Activated effector memory CD4-positive, alpha-beta T cell treated with Interleukin-2 at 50 U/mL for 16 hours (primary cell): ENCODE results near the gene WIZ.
"Not testable (repeated sequence)": the region's sequence is repeated elsewhere in the genome, so short reads cannot be mapped to it uniquely, and the experiment has no call there.

ENCODE experiments used
- DNase-seq: peaks from one replicate; pipeline ENCODE4 v3.0.0-alpha.2; 2020

Gene WIZ

GRCh38 chr19:15449620-15450527 lies at the start of gene WIZ:
Gene WIZ, minus strand, starts transcription at chr19:15449956. Its CDS starts 1,649 bp downstream, at chr19:15448307.
- peak; percentile 80 for DNase-seq

GRCh38 chr19:15498910-15499309 lies 49.2 kb upstream of the WIZ start:
- no peak for DNase-seq

- DNase-seq: no peak
Measured at GRCh38 chr19:15498156-15498858, 48.6 kb upstream of the WIZ start.

- no peak for DNase-seq
Measured at GRCh38 chr19:15495151-15495550, 45.4 kb upstream of the WIZ start.

DNA sequence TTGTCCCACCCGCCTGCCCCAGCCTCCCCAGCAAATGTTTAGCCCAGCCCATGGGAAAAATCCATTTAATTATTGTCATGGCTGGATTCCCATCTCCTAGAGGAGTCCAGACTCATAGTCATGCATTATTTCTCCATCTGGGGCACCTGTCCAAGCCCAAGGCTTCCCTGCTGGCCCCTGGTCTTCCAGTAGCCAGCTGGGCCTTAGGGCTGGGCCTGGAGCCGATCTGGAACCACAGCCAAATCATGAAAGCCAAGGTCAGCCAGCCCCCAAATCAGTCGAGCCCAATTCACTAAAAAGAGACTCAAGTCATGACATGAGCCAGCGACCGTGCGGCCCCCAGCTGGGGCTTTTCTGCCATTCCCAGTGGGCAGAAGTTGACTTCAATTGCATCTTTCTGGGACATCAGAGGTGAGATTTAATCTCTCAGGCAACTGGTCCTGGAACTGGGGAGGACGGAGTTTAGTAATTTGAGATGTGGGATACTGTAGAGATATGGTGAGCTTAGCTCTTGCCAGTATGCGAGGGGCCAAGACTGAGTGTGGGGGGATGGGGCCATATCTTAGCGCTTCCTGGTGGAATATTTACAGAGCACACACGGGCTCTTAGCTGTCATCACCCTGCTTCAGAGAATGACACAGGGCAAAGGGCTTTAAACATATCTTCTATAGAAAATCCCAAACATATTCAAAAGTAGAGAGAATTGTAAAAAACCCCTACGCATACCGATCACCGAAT lies 38.9 kb upstream of the WIZ start:
- no peak for DNase-seq

DNA sequence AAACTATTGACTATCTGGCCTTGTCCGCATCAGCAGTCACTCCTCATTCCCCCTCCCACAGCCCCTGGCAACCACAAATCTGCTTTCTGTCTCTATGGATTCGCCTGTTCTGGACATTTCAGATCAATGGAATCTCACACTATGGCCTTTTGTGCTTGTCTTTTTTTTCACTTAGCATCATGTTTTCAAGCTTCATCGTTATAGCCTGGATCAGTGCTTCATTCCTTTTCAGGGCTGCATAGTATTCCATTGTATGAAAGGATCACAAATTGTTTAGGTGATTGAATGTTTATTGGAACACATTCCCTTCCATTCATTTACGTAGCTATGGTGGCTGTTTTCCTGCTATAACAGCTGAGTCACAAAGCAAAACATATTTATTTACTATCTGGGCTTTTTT lies 37.3 kb upstream of the WIZ start:
- DNase-seq: no peak

- DNase-seq: not testable (repeated sequence)
Measured at GRCh38 chr19:15485768-15486167, 36.0 kb upstream of the WIZ start.

GRCh38 chr19:15480996-15481395 lies 31.2 kb upstream of the WIZ start:
- not testable (repeated sequence) for DNase-seq

GRCh38 chr19:15479391-15480345 lies 29.9 kb upstream of the WIZ start, which contains the start of gene PGLYRP2:
Gene PGLYRP2, minus strand, starts transcription at chr19:15479501. Its CDS starts 130 bp downstream, at chr19:15479371.
- DNase-seq: no peak

DNA sequence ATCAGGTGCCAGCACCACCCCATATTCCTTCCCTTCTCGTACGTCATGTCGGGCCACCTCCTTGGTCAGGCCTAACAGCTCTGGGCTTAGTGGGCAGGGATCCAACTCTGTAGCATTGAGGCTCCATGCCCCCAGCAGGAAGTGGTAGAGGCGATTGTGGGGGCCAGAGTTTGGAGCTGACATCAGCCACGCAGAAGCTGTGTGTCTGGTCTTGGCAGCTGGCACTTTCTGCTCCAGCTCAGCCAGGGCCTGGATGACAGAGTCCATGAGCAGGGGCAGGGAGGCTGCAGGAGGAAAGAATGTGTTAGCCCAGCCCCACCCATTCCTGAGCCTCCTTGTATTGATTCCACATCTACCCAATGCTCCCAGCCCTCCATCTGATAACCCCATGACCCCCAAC lies 26.6 kb upstream of the WIZ start:
- DNase-seq: no peak

- DNase-seq: no peak
Measured at GRCh38 chr19:15475611-15476010, 25.9 kb upstream of the WIZ start.

DNA sequence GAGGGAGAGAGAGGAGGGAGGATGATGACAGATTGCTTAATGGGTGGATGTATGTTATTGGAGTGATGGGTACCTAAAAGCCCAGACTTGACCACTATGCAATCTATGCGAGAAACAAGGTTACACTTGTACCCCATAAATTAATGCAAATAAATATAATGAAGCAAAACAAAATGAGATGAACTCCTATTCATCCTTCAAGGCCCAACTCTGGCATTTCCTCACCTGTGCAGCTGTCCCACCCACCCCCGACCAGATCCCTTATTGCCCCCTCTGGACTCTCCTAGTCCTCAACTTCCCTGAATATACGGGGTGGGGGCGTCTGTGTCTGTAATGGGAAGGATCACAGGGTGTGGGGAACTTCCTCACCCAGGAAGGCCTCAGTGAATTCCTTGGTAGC lies 25.4 kb upstream of the WIZ start:
- no peak for DNase-seq

DNA sequence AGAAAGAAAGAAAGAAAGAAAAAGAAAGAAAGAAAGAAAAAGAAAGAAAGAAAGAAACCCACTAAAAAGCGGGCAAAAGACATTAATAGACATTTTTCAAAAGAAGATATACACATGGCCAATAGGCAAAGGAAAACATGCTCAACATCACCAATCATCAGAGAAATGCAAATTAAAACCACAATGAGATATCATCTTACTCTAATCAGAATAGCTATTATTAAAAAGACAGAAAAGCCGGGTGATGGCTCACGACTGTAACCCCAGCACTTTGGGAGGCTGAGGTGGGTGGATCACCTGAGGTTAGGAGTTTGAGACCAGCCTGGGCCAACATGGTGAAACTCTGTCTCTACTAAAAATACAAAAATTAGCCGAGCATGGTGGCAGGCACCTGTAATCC lies 24.1 kb upstream of the WIZ start:
- not testable (repeated sequence) for DNase-seq

GRCh38 chr19:15471639-15472101 lies 21.9 kb upstream of the WIZ start:
- DNase-seq: no peak

DNA sequence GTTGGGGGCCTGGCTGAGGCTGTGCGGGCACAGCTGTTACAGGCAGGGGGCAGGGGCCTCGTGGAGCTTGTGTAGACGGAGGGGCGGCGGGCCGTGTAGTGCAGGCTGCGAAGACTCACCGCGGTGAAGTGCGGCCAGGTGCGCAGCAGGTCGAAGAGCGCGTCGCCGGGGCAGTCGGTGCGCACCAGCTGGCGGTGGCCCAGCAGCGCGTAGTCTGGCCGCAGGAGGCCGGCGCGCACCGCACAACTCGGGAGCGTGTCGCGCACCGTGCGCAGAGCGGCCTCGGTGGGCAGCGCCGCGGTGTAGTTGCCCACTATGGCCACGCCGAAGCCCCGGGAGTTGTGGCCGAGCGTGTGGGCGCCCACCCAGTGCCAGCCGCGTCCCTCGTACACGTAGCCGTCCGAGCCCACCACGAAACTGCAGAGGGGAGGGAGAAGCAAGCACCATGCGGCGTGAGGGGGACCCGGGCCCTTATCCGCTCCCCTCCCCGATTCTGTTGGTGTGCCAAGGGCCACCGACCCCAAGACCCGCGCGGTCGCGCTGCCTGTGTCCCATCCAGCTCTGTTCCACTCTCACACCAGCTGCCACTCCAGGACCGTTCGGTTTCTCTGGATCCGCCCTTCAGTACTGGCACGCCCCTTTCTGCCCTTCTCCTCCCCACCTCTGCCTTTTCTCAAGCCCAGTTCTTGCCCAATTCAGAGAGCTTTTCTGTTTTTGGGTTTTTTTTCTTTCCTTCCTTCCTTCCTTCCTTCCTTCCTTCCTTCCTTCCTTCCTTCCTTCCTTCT lies 19.9 kb upstream of the WIZ start:
- DNase-seq: no peak

DNA sequence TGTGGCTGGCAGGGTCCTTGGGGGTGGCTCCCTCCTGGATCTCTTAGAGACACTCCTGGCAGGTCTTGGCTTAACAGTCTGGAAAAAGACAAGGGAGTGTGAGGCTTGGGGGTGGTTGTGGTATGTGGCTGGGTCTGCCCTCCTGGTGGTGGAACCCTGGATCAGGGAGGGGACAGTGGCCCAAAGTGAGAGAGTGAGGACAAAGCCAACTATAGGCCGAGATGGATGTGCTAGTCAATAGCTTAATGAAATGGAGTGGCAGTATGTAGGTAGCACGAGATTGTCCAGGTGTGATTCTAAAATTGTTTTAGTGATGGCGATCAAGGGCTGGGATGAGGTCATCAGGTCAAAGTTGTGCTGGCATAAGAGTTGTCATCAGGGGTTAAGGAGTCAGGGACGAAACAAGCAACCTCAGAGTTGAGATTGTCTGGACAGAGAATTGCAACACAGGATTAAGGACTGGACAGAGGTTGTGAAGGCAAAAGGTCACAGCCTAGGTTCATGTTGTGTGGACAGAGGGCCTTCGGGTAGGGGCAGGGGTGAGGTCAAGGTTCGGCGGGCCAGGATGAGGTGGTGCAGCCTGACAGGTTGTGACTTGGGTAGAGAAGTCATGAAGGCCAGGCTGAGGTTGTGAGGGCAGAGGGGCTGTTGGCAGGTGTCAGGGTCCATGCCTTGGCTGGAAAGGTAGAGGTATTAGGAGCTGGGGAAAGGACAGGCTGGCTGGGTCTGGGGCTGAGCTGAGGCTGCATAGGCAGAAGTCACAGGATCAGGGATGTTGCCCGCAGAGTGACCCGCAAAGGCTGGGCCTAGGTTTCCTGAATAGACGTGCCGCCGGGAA lies 19.1 kb upstream of the WIZ start:
- DNase-seq: no peak

- DNase-seq: no peak
Measured at GRCh38 chr19:15467734-15468214, 18.0 kb upstream of the WIZ start.

DNA sequence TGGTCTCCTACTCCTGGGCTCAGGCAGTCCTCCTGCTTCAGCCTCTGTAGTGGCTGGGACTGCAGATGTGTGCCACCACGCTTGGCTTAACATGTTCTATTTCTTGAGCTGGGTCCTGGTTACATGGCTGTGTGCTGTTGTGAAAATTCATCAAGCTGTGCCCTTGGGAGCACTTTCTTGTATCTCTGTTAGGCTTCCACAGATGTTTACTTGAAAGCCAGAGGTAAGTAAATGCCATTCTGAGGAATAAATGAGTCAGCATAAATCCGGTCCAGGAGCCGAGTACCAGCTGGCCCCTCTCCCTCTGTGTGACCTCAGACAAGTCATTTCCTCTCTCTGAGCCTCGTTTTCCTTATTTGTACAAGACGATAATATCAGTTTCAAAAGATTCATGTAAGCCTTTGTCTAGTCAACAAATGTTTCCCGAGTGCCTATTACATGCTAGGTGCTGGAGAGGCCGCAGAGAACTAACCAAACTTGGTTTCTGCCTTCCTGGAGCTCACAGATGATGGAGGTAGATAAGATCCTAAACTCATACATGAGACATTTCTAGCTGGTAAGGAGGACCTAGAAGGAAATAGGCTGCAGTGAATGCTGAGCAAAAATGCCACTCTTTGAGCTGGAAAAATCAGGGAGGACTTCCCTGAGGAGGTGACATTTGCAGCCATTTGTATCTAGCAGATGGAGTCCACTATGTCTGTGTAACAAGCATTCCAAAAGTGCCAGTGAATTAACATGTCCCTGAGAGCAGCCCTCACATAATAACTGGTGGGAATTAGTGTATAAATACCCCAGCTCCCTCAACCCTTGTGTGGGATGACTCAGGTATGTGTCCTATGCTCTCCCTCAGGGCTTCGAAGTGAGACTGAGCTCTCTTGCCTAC lies 17.3 kb upstream of the WIZ start:
- peak; percentile 50 for DNase-seq
